ENCODE data around the gene RNASEL.

The RNASEL gene

GRCh38 chr1:182604175-182605164 is 15.4 kb upstream of the RNASEL start, which contains the start of gene RGS16 (continued):
- TF ChIP-seq ZNF571 (tag by site-specific recombination; IDR thresholded peaks at IDR 0.05) (no peak), CTCF (tag by site-specific recombination; IDR thresholded peaks at IDR 0.05) (peak; percentile 82; the same call in 1 of the 2 replicates), ZEB2 (tag by site-specific recombination; IDR thresholded peaks at IDR 0.05) (peak; percentile 58), ZNF211 (tag by site-specific recombination; IDR thresholded peaks at IDR 0.05; ENCODE audit: low read depth) (no peak), ZNF148 (tag by site-specific recombination; IDR thresholded peaks at IDR 0.05; ENCODE audit: borderline replicate concordance) (no peak), ZNF530 (tag by site-specific recombination; IDR thresholded peaks at IDR 0.05; ENCODE audit: low read depth) (no peak), ZNF768 (tag by site-specific recombination; IDR thresholded peaks at IDR 0.05) (peak; percentile 48; the same call in 1 of the 2 replicates), ZNF239 (tag by site-specific recombination; IDR thresholded peaks at IDR 0.05) (no peak; the same call in 1 of the 2 replicates), SCRT1 (tag by site-specific recombination; IDR thresholded peaks at IDR 0.05; ENCODE audit: borderline replicate concordance) (no peak), ZNF747 (tag by site-specific recombination; IDR thresholded peaks at IDR 0.05) (no peak), HOXA7 (CRISPR knock-in tag; IDR thresholded peaks at IDR 0.05; ENCODE audit: borderline replicate concordance) (no peak), GLIS1 (tag by site-specific recombination; IDR thresholded peaks at IDR 0.05) (no peak; the same call in none of the 2 replicates), HOXD13 (CRISPR knock-in tag; IDR thresholded peaks at IDR 0.05; ENCODE audit: borderline replicate concordance) (no peak), TCF7L2 (IDR thresholded peaks at IDR 0.05; ENCODE audit: borderline replicate concordance, low read depth, low read length) (peak; percentile 80), BCL11B (tag by site-specific recombination; IDR thresholded peaks at IDR 0.05; ENCODE audit: low read depth) (no peak), TSHZ1 (tag by site-specific recombination; IDR thresholded peaks at IDR 0.05; ENCODE audit: borderline replicate concordance) (no peak), ZNF324 (tag by site-specific recombination; IDR thresholded peaks at IDR 0.05) (peak; percentile 82), ZNF391 (tag by site-specific recombination; IDR thresholded peaks at IDR 0.05; ENCODE audit: borderline replicate concordance, low read depth) (no peak), SCRT2 (tag by site-specific recombination; IDR thresholded peaks at IDR 0.05) (no peak), ZNF549 (tag by site-specific recombination; IDR thresholded peaks at IDR 0.05) (no peak), ZNF560 (tag by site-specific recombination; IDR thresholded peaks at IDR 0.05; ENCODE audit: borderline replicate concordance) (no peak), ZBTB26 (tag by site-specific recombination; optimal IDR thresholded peaks at IDR 0.05) (peak; percentile 72), BCL6B (tag by site-specific recombination; IDR thresholded peaks at IDR 0.05) (no peak), ZNF777 (tag by site-specific recombination; IDR thresholded peaks at IDR 0.05; ENCODE audit: borderline replicate concordance) (no peak), ZNF529 (tag by site-specific recombination; IDR thresholded peaks at IDR 0.05; ENCODE audit: insufficient replicate concordance) (no peak), ZNF585B (tag by site-specific recombination; IDR thresholded peaks at IDR 0.05) (no peak), SP7 (tag by site-specific recombination; IDR thresholded peaks at IDR 0.05) (peak; percentile 83)

All from HEK293 (cell line).